Sigmoid colon (tissue), 4 donors: ENCODE data around the gene ANK2.

Source experiments
- EP300 ChIP-seq, 4 donors: sonication (generic); formaldehyde crosslinking; IDR thresholded peaks; one replicate each; pipeline ENCODE4 v1.6.1; 2017; ENCODE audit warnings: antibody characterized with exemption in 4 of 4
- POLR2A ChIP-seq, 2 donors: fragments of 450-650 bp; IDR thresholded peaks; one replicate each; pipeline ENCODE4 v1.6.1; 2016; ENCODE audit warnings: antibody characterized with exemption in 2 of 2, mild to moderate bottlenecking in 2 of 2, moderate library complexity in 2 of 2
- TF ChIP-seq, protein P1 (sequence below), 4 experiments: fragments of 450-650 bp in 3 of 4; fragments of 200-600 bp in 1 of 4; IDR thresholded peaks; one replicate each; pipeline ENCODE4 v1.5.1; 2016 to 2019; ENCODE audit warnings: antibody characterized with exemption in 4 of 4, mild to moderate bottlenecking in 3 of 4, moderate library complexity in 2 of 4

DNA sequence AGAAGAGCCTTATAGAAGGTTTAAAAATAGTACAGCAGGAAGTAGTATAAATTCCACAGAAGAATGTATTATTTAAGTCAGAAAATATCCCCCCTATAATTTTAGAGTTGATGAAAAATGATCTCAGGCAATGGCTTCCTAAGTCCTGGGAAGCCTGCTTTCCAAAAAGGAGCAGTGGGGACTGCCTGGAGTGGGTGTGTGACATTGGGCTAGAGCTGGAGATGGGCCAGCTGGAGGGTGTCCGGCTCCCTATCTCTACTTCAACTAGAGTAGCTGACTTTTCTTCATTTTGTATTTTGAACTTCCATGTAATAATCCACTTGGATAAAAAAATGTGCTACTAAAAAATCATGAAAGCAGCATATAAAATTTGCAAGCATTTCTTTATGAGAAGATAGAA, 253.9 kb downstream of the ANK2 start:
- TF ChIP-seq, protein P1, sequence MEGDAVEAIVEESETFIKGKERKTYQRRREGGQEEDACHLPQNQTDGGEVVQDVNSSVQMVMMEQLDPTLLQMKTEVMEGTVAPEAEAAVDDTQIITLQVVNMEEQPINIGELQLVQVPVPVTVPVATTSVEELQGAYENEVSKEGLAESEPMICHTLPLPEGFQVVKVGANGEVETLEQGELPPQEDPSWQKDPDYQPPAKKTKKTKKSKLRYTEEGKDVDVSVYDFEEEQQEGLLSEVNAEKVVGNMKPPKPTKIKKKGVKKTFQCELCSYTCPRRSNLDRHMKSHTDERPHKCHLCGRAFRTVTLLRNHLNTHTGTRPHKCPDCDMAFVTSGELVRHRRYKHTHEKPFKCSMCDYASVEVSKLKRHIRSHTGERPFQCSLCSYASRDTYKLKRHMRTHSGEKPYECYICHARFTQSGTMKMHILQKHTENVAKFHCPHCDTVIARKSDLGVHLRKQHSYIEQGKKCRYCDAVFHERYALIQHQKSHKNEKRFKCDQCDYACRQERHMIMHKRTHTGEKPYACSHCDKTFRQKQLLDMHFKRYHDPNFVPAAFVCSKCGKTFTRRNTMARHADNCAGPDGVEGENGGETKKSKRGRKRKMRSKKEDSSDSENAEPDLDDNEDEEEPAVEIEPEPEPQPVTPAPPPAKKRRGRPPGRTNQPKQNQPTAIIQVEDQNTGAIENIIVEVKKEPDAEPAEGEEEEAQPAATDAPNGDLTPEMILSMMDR (IDR thresholded peaks at IDR 0.05) = no peak
- TF ChIP-seq EP300 (IDR thresholded peaks at IDR 0.05) (no peak), POLR2A (IDR thresholded peaks at IDR 0.05) (no peak)
